GM12875 (cell line): ENCODE results near the gene GALNT18.

Experiments used
- H3K4me3 ChIP-seq: one replicate; pipeline ENCODE4 v1.5.1; 2011; ENCODE audit warnings: low read depth, low read length, control low read depth
- CTCF ChIP-seq: IDR thresholded peaks from 2 replicates; pipeline ENCODE4 v1.5.1; 2011; ENCODE audit warnings: low read depth, mild to moderate bottlenecking, control low read depth, inconsistent platforms, low read length, moderate library complexity, borderline replicate concordance; ENCODE audit not compliant: insufficient read depth

Gene GALNT18

GRCh38 chr11:11482730-11483129, 139.1 kb downstream of the GALNT18 start:
- no peak overlapping the region for H3K4me3 ChIP-seq
- TF ChIP-seq CTCF, result no peak

DNA sequence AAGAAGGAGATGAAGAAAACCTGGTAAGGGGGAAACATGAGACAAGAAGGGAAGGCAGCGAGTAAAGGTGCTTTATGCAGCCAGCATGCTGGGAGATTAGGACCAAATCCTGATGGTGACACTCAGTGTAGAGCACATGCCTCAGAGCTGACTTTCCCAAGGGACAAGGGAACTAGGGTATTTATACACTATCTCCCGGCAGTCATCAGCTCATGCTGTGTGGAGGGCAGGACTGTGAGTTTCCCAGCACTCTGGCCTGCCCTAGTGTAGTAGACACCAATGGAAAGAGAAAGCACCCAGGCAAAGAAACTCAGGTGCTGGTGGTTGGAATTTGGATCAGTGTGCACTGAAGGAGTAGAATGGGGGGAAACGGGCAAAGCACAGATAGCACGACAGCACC, 140.4 kb downstream of the GALNT18 start:
- TF ChIP-seq CTCF, result no peak
- no peak overlapping the region for H3K4me3 ChIP-seq

- H3K4me3 ChIP-seq, result no peak overlapping the region
- TF ChIP-seq CTCF, result no peak
Observed at GRCh38 chr11:11480971-11481370, 140.8 kb downstream of the GALNT18 start.

DNA sequence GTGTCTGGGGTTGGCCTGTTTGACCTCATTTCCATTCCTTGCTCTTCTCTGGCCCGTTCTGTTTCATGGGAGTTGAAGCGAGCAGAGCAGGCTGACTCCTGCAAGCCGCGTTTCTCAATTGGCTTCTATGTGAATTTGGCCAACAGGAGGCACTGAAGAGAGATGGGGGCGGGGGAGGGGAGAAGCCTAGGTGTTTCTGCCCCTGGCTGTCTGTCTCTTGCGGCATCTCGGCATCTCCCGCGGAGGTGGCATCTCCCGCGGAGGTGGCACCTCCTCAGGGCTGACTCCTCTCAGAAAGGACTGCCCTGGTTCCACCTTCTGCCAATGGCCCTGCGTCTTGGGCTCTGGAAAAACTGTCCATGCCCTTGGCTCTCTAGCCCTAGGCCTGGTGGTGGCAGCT, 143.1 kb downstream of the GALNT18 start:
- H3K4me3 ChIP-seq, result no peak overlapping the region
- no peak for TF ChIP-seq CTCF

DNA sequence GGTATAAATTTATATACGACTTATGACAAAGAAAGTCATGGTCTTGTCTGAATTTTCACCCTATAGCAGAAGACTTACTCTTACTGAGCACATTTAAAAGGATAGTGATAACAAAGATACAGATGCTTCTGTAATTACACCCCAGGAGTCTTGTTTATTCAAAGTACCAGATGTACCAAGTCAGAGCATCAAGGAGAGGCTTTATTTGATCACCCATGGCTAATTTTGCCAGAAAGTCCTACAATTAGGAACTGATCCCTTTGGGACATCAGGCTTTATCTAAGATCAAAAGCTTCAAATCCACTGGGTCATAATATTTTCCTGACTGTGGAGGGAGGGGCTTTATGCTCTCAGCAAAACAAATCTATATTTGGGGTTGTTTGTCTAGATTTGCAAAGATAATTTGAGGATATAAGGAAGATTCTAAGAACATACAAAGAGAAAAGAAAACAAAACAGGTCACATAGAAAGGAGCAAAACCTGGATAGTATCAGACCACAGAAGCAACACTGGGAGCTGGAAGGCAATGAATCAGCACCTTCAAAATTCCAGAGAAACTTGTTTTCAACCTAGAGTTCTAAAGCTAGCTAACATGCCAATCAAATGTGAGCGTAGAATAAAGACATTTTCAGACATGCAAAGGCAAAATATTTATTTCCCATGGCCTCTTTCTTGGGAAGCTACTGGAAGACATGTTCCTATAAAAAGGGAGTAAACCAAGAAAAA, 143.9 kb downstream of the GALNT18 start:
- no peak for TF ChIP-seq CTCF

GRCh38 chr11:11476971-11477645, 144.7 kb downstream of the GALNT18 start:
- no peak overlapping the region for H3K4me3 ChIP-seq
- no peak for TF ChIP-seq CTCF

More for the DNA sequence above, 143.9 kb downstream of the GALNT18 start:
- H3K4me3 ChIP-seq, result no peak overlapping the region

- TF ChIP-seq CTCF, result no peak
- H3K4me3 ChIP-seq, result no peak overlapping the region
Observed at GRCh38 chr11:11476499-11476898, 145.3 kb downstream of the GALNT18 start.
